H7 (cell line): ENCODE results near the gene AACS. TPM values are rescaled to one million over a fixed set of nuclear protein-coding genes. Genes with fewer than 3 reads are reported as not detected.
A peak's percentile ranks its signal among the peaks of the same experiment; 100 is the strongest.
"Not testable (repeated sequence)": the region's sequence is repeated elsewhere in the genome, so short reads cannot be mapped to it uniquely, and the experiment has no call there.

Experiments used
- DNase-seq: peaks from one replicate; pipeline ENCODE4 v3.0.0; 2012
- H3K27me3 ChIP-seq: 2 replicates; pipeline ENCODE4 v1.6.0; 2011; ENCODE audit warnings: mild to moderate bottlenecking, low read length; ENCODE audit not compliant: control insufficient read depth, insufficient read depth
- H3K36me3 ChIP-seq: replicated peaks from 2 replicates; pipeline ENCODE4 v1.5.1; 2011; ENCODE audit warnings: low read length; ENCODE audit not compliant: control insufficient read depth, insufficient read depth
- H3K4me3 ChIP-seq: 2 replicates; pipeline ENCODE4 v1.5.1; 2011; ENCODE audit warnings: low read depth, mild to moderate bottlenecking, control low read depth, low read length, moderate library complexity; ENCODE audit not compliant: insufficient read depth
- total RNA-seq: library from RNA; depleted of rRNA; stranded (reverse); fragments of >200 nt; shearing (Covaris generic); gene quantifications from 2 replicates; pipeline ENCODE4 v1.2.3, GENCODE V29; 2014

The AACS gene
- total RNA-seq, 1 experiment from 2014 or later, result 34.0 TPM

DNA sequence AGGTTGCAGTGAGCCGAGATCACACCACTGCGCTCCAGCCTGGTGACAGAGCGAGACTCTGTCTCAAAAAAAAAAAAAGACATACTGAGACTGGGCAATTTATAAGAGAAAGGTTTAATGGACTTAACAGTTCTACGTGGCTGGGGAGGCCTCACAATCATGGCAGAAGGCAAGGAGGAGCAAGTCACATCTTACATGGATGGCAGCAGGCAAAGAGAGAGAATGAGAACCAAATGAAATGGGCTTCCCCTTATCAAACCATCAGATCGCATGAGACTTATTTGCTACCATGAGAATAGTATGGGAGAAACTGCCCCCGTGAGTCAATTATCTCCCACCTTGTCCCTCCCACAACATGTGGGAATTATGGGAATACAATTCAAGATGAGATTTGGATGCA is 47.4 kb downstream of the AACS start:
- H3K36me3 ChIP-seq, H3K4me3 ChIP-seq, DNase-seq, H3K27me3 ChIP-seq: not testable (repeated sequence)

DNA sequence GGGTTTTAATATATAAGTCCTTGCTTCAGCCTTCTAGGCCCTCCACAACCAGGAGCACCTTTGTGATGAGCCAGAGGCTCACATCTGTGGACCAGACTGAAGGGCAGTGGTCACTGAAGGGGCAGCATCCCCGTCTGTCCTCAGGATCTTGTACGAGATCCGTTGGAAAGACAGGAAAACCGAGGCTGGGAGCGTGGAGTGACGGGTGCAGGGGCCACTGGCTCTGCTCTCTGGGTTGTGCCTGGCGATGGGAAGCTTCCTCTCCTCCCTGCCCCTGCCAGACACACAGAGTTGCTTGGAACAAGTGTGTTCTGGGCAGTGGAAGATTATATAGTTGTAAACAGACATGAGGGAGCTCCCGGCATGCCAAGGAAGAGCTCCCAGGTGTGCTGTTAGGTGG is 48.0 kb downstream of the AACS start:
- H3K36me3 ChIP-seq, result peaks cover 13% of the 10 kb centered on the region
- no peak for DNase-seq
- H3K4me3 ChIP-seq, result no peak overlapping the region
- no peaks in the 10 kb centered on the region for H3K27me3 ChIP-seq

DNA sequence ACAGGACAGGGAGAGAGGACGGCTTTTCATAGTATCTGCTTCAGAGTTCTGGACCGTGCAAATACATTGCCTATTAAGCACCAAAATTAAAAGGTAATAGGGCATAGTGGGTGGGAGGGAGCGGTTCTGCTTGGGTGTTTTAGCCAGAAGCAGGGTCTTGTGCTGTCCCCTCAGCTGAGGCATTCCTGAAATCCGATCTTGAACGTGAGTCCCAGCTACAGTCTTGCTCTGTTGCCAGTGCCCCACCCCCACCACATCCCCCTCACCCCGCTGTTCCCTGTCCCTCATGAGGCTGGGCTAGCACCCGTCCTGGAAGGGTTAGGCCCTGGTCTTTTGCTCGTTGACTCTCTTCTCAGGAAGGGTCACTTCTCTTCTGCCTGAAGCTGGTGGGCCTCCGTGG is 48.6 kb downstream of the AACS start:
- no peaks in the 10 kb centered on the region for H3K27me3 ChIP-seq
- no peak overlapping the region for H3K4me3 ChIP-seq
- no peak for DNase-seq
- H3K36me3 ChIP-seq, result peaks cover 14% of the 10 kb centered on the region

DNA sequence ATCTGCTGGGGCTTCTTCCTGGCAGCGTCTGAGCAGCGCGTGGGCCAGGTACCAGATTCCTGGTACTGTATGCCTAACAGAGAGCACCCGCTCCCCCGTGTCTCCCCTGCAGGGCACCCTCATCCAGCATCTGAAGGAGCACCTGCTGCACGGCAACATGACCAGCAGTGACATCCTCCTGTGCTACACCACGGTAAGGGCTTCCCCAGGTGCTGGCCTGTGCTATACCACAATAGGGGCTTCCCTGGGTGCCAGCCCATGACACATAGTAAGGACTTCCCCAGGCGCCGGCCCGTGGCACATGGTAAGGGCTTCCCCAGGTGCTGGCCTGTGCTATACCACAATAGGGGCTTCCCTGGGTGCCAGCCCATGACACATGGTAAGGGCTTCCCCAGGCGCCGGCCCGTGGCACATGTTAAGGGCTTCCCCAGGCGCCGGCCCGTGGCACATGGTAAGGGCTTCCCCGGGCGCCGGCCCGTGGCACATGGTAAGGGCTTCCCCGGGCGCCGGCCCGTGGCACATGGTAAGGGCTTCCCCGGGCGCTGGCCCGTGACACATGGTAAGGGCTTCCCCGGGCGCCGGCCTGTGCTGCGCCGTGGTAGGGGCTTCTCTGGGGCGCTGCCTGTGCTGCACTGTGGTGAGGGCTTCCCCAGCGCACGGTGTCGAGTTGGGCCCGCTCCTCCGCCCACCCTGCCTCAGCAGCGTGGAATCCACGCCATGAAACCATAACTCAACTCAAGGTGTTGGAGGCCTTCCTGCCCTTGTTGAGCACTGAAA is 49.3 kb downstream of the AACS start:
- Histone ChIP-seq H3K4me3 (no peak overlapping the region), H3K36me3 (peaks cover 13% of the 10 kb centered on the region), H3K27me3 (no peaks in the 10 kb centered on the region)
- DNase-seq, result no peak

DNA sequence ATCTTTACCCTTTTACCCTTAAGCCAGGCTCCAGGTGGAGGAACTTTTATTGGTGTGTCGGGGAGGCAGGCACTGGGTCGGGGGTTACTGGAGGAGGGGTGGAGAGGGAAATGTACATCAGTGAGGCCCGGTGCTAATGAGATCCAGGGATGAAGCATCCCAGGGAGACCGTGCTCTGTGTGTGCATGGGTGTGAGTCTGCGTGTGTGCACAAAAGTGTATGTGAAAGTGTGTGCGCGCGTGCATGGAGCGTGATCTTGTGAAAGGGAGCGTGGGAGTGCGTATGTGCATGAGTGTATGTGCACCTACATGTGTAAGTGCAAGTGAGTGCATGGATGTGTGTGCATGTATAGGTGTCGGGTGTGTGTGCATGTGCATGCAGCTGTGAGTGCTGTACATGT is 55.3 kb downstream of the AACS start:
- no peaks in the 10 kb centered on the region for H3K27me3 ChIP-seq
- H3K36me3 ChIP-seq, result peaks cover 9% of the 10 kb centered on the region
- H3K4me3 ChIP-seq, result no peak overlapping the region
- no peak for DNase-seq

DNA sequence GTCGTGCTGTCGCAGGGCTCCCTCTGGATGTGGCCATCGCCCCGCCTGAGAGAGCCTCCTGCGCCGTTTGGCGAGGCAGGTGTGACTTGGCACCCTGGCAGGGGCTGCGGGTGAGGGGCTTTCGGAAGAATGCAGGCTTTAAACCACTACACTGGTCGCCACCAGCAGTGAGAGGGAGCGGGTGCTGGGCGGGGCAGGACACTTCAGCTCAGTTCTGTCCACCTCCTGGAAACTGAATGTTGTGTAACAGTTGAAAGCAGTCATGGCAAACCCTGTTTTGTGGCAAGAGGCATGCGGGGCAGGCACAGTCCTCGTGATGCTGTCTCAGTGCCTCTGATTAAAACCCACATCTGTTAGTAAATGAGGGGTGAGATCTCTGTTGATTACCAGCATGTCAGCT is 55.9 kb downstream of the AACS start:
- Histone ChIP-seq H3K27me3 (no peaks in the 10 kb centered on the region), H3K36me3 (peaks cover 9% of the 10 kb centered on the region), H3K4me3 (no peak overlapping the region)
- DNase-seq, result no peak

DNA sequence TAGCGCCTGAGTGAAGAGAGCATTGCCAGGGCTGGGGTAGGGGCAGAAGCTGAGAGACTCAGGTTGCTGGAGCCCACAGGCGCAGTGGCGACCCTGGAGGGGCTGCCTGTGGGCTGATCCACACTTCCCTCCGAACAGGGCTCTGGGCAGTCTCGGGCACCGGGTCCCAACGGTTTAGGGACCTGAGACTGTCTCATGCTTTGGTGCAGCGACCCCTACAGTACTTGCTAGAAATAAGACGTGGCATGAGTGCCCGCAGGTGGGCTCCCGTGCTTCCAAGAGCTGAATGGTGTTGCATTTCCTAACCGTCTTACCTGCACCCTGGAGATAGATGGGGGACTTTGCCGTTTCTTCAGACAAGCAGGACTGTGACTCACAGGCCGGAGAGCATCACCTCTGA is 57.4 kb downstream of the AACS start:
- peak; percentile 83 for DNase-seq
- H3K4me3 ChIP-seq, result no peak overlapping the region

DNA sequence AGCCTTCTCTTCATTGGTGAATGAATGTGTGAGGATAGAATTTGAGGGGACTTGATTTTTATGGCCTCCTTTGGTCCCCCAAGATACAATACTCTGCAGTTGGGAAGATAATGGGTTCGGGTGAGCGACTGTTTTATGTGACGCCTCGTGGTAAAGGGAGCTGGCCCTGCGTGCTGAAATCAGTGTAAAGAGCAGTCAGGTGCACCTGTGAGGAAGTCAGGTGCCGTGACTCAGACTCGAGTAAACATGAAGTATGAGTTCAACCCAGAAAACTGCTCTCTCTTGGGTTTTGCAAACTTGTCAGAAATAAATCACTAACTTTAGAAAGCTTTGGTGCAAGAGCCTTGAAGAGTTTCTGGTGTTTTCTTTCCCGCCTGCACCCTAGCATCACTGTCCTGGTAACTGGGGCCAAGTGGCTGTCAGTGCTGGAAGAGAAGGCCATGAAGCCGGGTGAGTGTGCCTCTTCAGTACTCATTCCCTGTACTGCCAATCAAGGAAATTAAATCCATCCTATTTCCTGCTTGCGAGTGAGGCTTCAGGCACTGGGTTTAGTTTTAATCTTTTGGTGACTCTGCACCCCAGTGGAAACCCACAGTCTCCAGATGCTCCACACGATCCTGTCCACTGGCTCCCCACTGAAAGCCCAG is 59.2 kb downstream of the AACS start:
- no peak overlapping the region for H3K4me3 ChIP-seq
- H3K27me3 ChIP-seq, result no peaks in the 10 kb centered on the region
- DNase-seq, result no peak
- H3K36me3 ChIP-seq, result peaks cover 3% of the 10 kb centered on the region

More for the DNA sequence above, 57.4 kb downstream of the AACS start:
- H3K36me3 ChIP-seq, result peaks cover 9% of the 10 kb centered on the region
- H3K27me3 ChIP-seq, result no peaks in the 10 kb centered on the region

DNA sequence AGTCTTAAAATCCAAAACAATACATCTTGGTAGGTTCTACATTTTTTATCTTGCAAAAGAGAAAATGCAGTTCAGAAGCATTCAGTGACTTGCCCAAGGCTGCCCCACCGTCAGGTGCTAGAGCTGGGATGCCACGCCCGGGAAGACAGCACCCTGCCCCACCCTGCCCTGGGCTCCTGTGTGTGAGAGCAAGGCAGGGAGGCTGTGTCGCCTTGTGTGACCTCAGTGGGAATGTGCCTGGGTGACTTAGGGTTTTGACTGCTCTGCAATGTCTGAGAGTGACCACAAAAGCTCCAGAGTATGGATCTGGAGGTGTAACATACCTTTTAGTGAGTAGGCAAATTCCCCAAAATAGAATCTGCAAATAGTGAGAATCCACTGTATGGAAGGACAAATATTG is 60.0 kb downstream of the AACS start:
- Histone ChIP-seq H3K36me3 (peaks cover 3% of the 10 kb centered on the region), H3K4me3 (no peak overlapping the region), H3K27me3 (no peaks in the 10 kb centered on the region)
- no peak for DNase-seq

DNA sequence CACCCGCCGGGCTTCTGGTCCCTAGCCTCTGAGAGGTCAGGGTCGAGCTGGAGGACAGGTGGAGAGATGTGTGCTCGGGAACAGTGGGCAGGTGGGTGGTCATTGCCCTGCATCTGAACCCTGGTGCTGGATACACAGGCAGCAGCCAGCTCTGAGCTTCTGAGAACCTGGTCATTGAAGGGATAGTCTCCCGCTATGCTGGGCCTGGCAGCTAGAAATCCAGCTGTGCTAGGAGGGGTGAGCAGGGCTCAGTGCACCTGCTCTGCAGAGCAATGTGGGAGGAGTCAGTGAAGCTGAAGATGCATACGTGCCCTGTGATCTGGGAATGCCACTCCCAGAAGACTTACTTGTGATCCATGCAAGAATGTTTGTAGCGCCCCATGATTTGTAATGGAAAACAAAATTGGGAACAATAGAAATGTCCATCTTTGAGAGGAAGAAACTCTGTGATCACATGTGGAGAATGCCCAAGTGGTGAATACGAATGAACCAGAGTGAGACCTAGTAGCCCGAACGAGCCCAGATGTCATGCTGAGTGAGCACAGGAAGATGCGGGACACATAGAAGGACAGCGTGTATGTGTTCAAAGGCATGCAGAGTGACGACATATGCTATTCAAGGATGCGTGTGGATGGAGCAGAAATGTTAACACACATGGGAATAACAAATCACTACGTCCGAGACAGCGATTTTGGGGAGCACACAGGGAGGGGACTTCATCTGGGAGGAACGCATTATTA is 63.4 kb downstream of the AACS start:
- DNase-seq, result no peak
- H3K4me3 ChIP-seq, result no peak overlapping the region
- peaks cover 3% of the 10 kb centered on the region for H3K36me3 ChIP-seq
- no peaks in the 10 kb centered on the region for H3K27me3 ChIP-seq

DNA sequence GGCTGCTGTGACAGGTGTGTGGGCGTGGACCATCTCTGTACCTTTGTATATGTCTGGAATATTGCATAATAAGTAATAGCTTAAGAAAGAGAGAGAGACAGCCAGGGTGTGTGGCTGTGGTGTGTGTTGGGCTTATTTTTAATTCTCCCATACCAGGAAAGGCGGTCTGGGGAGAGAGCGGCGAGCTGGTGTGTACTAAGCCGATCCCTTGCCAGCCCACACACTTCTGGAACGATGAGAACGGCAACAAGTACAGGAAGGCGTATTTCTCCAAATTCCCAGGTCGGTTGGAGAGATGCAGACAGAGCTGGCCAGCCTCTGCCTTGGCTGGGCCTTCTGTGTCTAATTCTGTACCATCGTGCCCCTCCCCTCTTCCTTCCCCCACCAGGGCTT is 63.9 kb downstream of the AACS start:
- no peaks in the 10 kb centered on the region for H3K27me3 ChIP-seq
- no peak overlapping the region for H3K4me3 ChIP-seq
- peaks cover 3% of the 10 kb centered on the region for H3K36me3 ChIP-seq
- no peak for DNase-seq

DNA sequence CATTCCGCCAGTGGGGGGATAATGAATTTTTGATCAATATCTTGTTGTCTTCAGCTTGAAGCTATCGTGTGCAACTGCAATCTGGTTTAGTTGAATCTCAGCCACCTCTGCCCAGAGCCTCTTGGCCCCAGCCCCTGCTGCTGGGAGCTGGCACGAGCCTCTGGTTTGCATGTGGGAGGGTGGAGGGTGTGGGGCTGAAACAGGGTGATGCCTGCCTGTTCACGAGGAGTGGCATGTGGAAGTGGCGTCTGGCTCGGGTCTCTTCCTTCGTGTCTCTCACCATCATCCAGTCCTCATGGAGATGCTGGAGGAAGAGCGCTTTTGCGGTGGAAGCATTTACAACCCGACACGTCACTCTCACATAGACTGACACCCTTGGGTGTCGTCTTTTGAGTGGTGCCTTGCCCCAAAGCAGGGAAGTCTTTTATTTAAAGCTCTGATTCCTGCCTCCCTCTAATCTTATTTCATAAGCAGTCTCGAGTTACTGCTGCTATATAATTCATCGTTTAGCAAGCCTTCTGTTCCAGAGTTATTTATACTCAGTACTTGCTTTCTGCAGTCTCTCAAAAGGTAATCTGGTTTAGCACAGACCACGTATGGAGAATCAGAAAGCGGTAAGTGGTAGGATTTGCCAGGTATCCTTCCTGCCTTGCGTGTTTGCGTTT is 64.5 kb downstream of the AACS start:
- DNase-seq, result no peak
- Histone ChIP-seq H3K4me3 (no peak overlapping the region), H3K36me3 (peaks cover 4% of the 10 kb centered on the region), H3K27me3 (no peaks in the 10 kb centered on the region)

DNA sequence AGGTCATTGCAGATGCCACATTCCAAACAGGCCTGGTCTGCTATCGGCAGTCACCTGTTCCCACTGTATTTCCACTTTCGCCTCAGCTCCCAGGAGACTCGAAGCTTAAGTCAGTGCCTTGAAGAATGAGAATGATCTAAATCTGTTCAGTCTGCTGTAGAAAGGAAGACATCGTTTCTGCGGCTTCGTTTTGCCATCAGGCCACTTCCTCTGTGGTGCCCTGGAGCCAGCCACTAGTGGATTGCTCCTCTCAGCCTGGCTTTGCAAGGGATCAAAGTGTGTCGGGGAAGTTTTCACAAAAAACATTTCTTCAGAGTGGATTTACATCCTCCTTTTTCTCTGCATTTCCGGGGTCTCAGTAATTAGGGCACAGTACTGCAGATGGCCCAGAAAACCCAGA is 66.7 kb downstream of the AACS start:
- Histone ChIP-seq H3K27me3 (no peaks in the 10 kb centered on the region), H3K4me3 (no peak overlapping the region), H3K36me3 (peaks cover 6% of the 10 kb centered on the region)
- no peak for DNase-seq

DNA sequence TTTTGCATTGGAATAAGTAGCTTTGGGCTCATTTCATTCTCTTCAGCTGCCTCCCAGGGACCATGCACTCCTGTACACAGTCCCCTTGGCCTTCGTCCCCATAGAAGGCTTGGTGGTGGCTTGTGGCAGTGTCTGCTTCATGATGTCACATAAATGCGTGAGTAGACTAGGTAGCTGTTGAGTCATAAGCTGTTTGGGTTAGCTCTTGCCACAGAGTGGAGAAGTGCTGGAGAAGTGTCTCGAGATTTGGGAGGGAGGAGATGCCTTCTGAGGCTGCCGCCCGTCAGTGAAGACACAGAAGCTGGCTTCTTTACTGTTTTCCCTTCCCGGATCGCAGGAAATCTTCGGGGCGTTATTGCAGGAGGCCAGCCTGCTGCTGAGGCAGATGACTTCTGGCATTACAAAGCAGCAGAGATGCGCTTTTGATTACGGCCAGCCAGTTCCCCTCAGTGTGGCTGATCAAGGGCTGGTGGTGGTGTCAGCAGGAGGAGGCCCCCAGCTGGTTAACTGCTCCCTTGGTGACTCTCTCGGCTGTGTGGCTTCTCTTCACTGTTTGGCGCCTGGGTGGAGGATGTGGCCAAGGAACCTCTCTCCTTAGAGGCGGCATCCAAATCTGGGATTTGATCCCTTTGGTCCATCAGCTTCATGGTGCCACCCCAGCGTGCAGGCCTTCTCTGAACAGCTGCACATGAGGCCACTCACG is 67.6 kb downstream of the AACS start:
- Histone ChIP-seq H3K36me3 (peaks cover 8% of the 10 kb centered on the region), H3K4me3 (no peak overlapping the region), H3K27me3 (no peaks in the 10 kb centered on the region)
- DNase-seq, result no peak
